Keratinocyte (primary cell): ENCODE results near the gene LFNG. TPM values are rescaled to one million over a fixed set of nuclear protein-coding genes. Genes with fewer than 3 reads are reported as not detected.

Source experiments
- DNase-seq: peaks from one replicate; pipeline ENCODE4 v3.0.0-alpha.2; 2011; ENCODE audit warnings: low read depth, missing footprints, low spot score
- FAIRE-seq: peaks from 2 replicates; lab custom pipeline; 2011; peaks lifted over from hg19 to GRCh38; lab: Jason Lieb, UNC
- H2AFZ ChIP-seq: 2 replicates; pipeline ENCODE4 v1.6.0; 2012; ENCODE audit warnings: low read length, control low read depth, inconsistent platforms; ENCODE audit not compliant: control insufficient read depth
- H3K27ac ChIP-seq: 2 replicates; pipeline ENCODE4 v1.5.1; 2011; ENCODE audit warnings: low read length; ENCODE audit not compliant: control insufficient read depth, insufficient read depth
- H3K27me3 ChIP-seq: 3 replicates; pipeline ENCODE4 v1.6.0; 2011; ENCODE audit warnings: low read length; ENCODE audit not compliant: control insufficient read depth, insufficient read depth; ENCODE audit errors: extremely low read depth
- H3K36me3 ChIP-seq, 2 experiments: 2 replicates in 1 of 2; 3 replicates in 1 of 2; pipeline ENCODE4 v1.5.1; 2011; ENCODE audit warnings: low read length in 2 of 2, mild to moderate bottlenecking in 1 of 2; ENCODE audit not compliant: control insufficient read depth in 2 of 2, insufficient read depth in 2 of 2; ENCODE audit errors: extremely low read depth in 1 of 2
- H3K4me1 ChIP-seq: 3 replicates; pipeline ENCODE4 v1.5.1; 2011; ENCODE audit warnings: low read length; ENCODE audit not compliant: control insufficient read depth, insufficient read depth; ENCODE audit errors: extremely low read depth
- H3K4me2 ChIP-seq: 3 replicates; pipeline ENCODE4 v1.6.0; 2011; ENCODE audit warnings: low read depth, low read length; ENCODE audit not compliant: control insufficient read depth, insufficient read depth; ENCODE audit errors: extremely low read depth
- H3K4me3 ChIP-seq, 3 experiments: fragments of 200-600 bp in 1 of 3; sonication (generic) in 1 of 3; 2 replicates in 2 of 3; 3 replicates in 1 of 3; pipeline ENCODE4 v1.5.1; 2011 to 2016; ENCODE audit warnings: low read length in 3 of 3, mild to moderate bottlenecking in 3 of 3, control low read depth in 2 of 3, inconsistent platforms in 1 of 3, low read depth in 1 of 3, mixed read lengths in 1 of 3, mixed run types in 1 of 3, moderate library complexity in 1 of 3; ENCODE audit not compliant: control insufficient read depth in 2 of 3, insufficient read depth in 2 of 3; ENCODE audit errors: extremely low read depth in 1 of 3
- H3K79me2 ChIP-seq: 2 replicates; pipeline ENCODE4 v1.6.0; 2012; ENCODE audit warnings: low read length; ENCODE audit not compliant: control insufficient read depth, insufficient read depth
- H3K9ac ChIP-seq: 3 replicates; pipeline ENCODE4 v1.6.0; 2011; ENCODE audit warnings: low read length; ENCODE audit not compliant: control insufficient read depth, insufficient read depth; ENCODE audit errors: extremely low read depth
- H3K9me1 ChIP-seq: 3 replicates; pipeline ENCODE4 v1.6.0; 2011; ENCODE audit warnings: low read length; ENCODE audit not compliant: control insufficient read depth, insufficient read depth; ENCODE audit errors: extremely low read depth
- H3K9me3 ChIP-seq: 2 replicates; pipeline ENCODE4 v1.5.1; 2012; ENCODE audit warnings: low read depth, low read length; ENCODE audit not compliant: control insufficient read depth
- H4K20me1 ChIP-seq: 3 replicates; pipeline ENCODE4 v1.6.0; 2011; ENCODE audit warnings: low read length; ENCODE audit not compliant: control insufficient read depth, insufficient read depth; ENCODE audit errors: extremely low read depth
- CTCF ChIP-seq, 3 experiments: IDR thresholded peaks in 1 of 3; conservative IDR thresholded peaks in 1 of 3; optimal IDR thresholded peaks in 1 of 3; 2 replicates in 2 of 3; 3 replicates in 1 of 3; pipeline versions ENCODE3 to v1.5.1; 2011; ENCODE audit warnings: low read length in 3 of 3, mild to moderate bottlenecking in 3 of 3, moderate library complexity in 2 of 3, control low read depth in 1 of 3, inconsistent platforms in 1 of 3; ENCODE audit not compliant: insufficient read depth in 2 of 3; ENCODE audit errors: extremely low read depth in 1 of 3
- EZH2 ChIP-seq: IDR thresholded peaks from one replicate; pipeline ENCODE4 v1.6.1; 2012; ENCODE audit warnings: inconsistent platforms, mild to moderate bottlenecking, low read length, moderate library complexity
- dilution Hi-C: fragments of 300-500 bp; cut with MboI; formaldehyde crosslinking; loops from one replicate; pipeline ENCODE4 v1.7.0; 2020; ENCODE audit warnings: low sequenced_read_pairs; ENCODE audit not compliant: extremely low pct_ligation_motif_present
- polyA plus RNA-seq, 5 experiments: library from polyadenylated mRNA; depleted of rRNA in 3 of 5; stranded (reverse) in 3 of 5; stranded (forward) in 1 of 5; unstranded in 1 of 5; fragments of >200 nt; gene quantifications; 1 replicate in 1 of 5; 2 replicates in 3 of 5; 3 replicates in 1 of 5; pipeline versions ENCODE4 v1.2.1 to v1.2.3, GENCODE V29; 2011 to 2012; ENCODE audit warnings: missing spikeins in 2 of 5, low read depth in 1 of 5, low replicate concordance in 1 of 5

LFNG gene
- polyA plus RNA-seq, 1 donor (not counting 4 experiments of a cell fraction or from before 2014, with no cell fraction given), result 17.7 TPM

GRCh38 chr7:2566890-2567678, 47.5 kb downstream of the LFNG start:
- H3K9me1 ChIP-seq, result no peaks in the 10 kb centered on the region
- peaks cover 4% of the 10 kb centered on the region for H3K4me1 ChIP-seq
- H3K4me3 ChIP-seq, result no peak overlapping the region
- no peak for DNase-seq
- H3K36me3 ChIP-seq, result peaks cover 2 to 5% of the 10 kb centered on the region in 2 experiments
- TF ChIP-seq EZH2 (no peak), CTCF (optimal IDR thresholded peaks at IDR 0.05 in 1 of 3, IDR thresholded peaks at IDR 0.05 in 1 of 3, conservative IDR thresholded peaks at IDR 0.05 in 1 of 3; ENCODE audit: extremely low read depth in 1 of 3, insufficient read depth in 2 of 3, low read length in 3 of 3) (no peak)
- dilution Hi-C loops, result no loop called here
- H4K20me1 ChIP-seq, result peaks cover 4% of the 10 kb centered on the region
- H3K9ac ChIP-seq, result no peak overlapping the region
- H2AFZ ChIP-seq, result no peak overlapping the region
- H3K4me2 ChIP-seq, result no peak overlapping the region
- H3K27me3 ChIP-seq, result no peaks in the 10 kb centered on the region
- H3K9me3 ChIP-seq, result no peaks in the 10 kb centered on the region
- no peak overlapping the region for H3K27ac ChIP-seq
- peaks cover 7% of the 10 kb centered on the region for H3K79me2 ChIP-seq
- FAIRE-seq, result no peak

GRCh38 chr7:2567679-2568278, 48.2 kb downstream of the LFNG start:
- FAIRE-seq (no peak), DNase-seq (no peak)
- H3K4me1 ChIP-seq, result peaks cover 10% of the 10 kb centered on the region
- peaks cover 2 to 7% of the 10 kb centered on the region in 2 experiments for H3K36me3 ChIP-seq
- no peaks in the 10 kb centered on the region for H3K9me1 ChIP-seq
- H3K27me3 ChIP-seq, result no peaks in the 10 kb centered on the region
- H3K9ac ChIP-seq, result no peak overlapping the region
- no peak overlapping the region for H3K27ac ChIP-seq
- TF ChIP-seq CTCF (optimal IDR thresholded peaks at IDR 0.05 in 1 of 3, IDR thresholded peaks at IDR 0.05 in 1 of 3, conservative IDR thresholded peaks at IDR 0.05 in 1 of 3; ENCODE audit: extremely low read depth in 1 of 3, insufficient read depth in 2 of 3, low read length in 3 of 3) (peak in 2 of 3 experiments; percentile 15 to 44), EZH2 (no peak)
- peaks cover 4% of the 10 kb centered on the region for H4K20me1 ChIP-seq
- dilution Hi-C loops, result no loop called here
- H3K79me2 ChIP-seq, result peaks cover 7% of the 10 kb centered on the region
- H3K4me3 ChIP-seq, result no peak overlapping the region
- no peaks in the 10 kb centered on the region for H3K9me3 ChIP-seq
- no peak overlapping the region for H3K4me2 ChIP-seq
- H2AFZ ChIP-seq, result no peak overlapping the region
